HUDEP-2 (cell line): Measurements from ENCODE around the gene IMMT.

Experiments used
- DNase-seq, 76 experiments: peaks; one replicate each; lab custom pipeline; 2025; ENCODE audit not compliant: unreplicated experiment in 76 of 76; lab: John Stamatoyannopoulos, UW

Gene IMMT

DNA sequence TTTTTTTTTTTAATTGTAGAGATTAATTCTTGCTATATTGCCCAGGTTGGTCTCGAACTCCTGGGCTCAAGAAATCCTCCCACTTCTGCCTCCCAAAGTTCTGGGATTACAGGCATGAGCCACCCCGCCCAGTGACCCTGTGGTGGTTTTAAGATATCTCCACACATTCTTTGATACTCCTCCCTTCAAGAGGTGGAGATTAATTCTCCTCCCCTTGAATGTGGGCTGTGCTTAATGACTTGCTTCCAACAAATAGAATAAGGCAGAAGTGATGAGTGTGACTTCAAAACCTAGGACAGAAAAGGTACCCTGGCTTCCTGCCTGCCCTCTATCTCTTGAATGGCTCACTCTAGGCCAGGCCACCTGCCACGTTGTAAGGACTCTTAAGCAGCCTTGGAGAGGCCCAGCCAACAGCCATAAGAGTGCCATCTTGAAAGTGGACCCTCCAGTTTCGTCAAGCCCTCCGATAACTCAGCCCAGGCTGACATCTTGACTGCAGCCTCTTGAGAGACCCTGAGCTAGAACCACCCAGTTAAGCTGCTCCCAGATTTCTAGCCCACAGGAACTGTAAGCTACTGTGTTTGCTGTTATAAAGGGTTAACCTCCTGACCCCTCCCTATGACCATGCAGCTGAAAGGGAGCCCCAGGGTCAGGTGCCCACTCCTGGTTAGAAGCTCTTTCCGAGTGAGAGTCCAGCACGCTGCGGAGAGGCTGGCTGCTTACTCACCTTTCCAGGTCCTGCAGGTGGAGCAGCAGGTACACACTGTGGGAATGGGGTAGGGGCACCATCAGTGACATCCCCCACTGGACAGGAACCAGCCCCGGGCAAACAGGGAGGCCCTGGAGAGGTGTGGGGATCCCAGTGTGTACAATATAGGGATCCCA, 31.6 kb upstream of the IMMT start:
- peak in 14 of 76 experiments; percentile 3 to 25 (median 10) for DNase-seq

DNA sequence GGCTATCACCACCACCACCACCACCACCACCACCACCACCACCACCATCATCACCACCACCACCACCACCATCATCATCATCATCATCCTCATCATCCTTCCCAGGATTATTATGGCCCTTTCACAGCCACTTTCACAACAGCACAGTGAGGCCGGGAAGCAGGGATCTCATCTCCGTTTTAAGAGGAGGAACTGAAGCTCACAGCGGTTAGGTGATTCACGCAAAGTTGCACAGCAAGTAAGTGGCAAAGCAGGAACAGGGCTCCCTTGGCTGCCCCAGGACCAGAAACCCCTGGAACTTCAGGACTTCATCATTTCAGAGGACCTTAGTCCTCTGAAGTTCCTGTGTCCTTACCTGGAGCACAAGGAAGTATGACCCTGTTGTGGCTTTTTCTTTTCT, 30.8 kb upstream of the IMMT start:
- DNase-seq, result no peak

DNA sequence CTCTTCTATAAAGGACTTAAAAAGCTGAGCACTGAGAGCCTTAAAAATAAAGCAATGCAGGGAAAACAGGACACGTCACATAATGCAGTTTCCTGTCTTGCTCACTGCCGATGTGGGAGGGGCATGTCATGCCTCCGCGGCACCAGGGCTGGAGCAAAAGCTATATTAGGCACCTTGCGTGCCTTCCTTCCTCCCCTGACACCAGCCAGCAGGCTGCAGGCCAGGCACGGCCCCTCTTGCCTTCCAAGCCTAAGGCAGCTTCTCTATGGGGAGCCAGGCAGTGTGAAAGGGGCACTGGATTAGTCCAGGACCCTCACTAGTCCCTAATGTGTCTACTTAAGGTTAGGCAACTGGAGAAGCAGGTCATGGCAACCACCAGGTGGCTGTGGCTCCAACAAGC, 30.3 kb upstream of the IMMT start:
- DNase-seq, result no peak

DNA sequence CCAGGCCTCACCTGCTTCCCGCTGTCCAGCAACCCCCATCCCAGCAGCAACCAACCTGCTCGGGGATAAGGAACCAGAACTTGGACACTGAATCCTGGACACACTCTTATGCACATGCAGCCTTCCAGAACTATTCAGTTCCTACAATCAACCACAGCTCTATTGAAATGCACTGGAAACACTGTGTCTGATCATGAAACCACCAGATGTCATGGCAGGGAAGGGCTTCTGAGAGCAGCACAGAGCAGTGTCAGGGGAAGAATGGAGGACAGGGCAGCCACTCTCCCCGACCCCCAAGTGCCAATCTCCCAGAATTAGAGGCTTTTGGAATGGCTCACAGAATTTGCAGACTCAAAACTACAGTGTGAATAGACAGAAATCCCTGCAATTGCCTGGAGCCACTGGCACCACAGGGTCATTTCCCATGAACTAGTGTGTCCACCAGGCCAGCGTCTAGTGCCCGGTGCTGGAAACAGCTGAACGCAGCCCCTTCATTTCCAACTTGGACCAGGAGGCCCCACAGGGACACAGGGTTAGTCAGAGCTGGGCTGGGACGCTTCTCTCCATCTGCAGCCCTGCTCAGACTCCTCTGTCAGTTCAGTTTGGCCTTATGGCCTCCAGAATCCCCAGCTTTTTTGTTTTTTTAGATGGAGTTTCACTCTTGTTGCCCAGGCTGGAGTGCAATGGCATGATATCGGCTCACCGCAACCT, 29.5 kb upstream of the IMMT start:
- DNase-seq, result no peak

DNA sequence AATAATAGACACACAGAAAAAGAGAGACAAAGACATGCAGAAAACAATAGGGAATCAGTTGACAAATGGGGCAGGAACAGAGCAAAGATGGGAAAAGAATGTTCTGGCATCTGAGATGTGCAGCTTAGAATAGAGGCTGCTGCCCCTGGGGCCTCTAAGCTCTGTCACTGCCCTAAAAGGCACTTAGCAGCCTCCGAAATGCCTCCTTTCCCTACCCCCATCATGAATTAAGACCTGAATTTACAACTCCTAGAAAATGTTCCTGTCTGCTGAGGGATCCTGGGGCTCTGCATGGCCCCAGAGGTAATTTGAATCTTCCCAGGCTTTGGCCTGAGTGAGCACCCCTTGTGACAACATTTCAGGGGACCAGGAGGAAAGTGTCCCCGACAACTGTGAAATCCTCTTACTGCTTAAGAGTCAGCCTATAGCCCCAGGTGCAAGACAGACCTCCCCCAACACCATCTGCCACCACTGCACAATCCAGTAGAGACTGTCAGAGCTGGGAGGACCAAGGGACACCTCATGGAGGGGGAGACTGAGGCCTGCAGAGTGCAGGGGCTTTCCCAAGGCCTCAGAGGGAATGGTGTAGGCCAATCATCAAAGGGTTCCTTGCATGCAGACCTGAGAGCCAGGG, 28.8 kb upstream of the IMMT start:
- DNase-seq, result no peak

DNA sequence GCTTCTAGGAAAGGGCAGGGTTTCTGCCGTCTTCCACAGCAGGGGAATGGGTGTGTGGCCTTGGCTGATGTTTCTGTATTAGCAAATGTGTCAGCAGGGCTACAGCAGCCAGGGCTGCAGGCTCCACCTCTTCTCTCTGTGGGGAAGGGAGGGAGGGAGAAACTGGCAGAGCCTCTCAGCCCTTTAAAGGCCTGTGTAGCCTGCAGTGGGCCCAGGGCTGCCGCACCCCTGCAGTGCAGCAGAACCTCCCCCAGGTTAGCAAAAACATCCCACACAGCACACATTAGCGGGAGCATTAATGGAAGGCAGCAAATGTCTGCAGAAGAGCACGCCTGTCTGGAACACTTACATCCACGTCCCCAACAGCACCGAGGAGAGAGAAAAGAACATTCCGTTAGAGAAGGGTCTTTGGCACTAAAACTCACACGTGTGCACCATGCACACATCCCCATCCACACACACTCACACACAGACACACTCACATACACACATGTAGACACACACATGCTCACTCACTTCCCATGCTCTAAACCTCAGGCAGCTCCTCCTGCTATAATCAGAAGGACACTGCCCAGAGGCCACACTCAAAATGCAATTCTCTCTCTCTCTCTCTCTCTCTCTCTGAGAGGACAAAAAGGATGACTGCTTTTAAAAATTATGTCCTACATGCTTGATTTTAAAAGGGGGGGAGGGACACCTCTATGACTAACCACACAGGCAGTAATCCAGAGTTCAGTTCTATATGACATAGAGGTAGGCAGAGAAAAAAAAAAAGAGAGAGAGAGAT, 28.1 kb upstream of the IMMT start:
- peak in 48 of 76 experiments; percentile 8 to 63 (median 28) for DNase-seq

DNA sequence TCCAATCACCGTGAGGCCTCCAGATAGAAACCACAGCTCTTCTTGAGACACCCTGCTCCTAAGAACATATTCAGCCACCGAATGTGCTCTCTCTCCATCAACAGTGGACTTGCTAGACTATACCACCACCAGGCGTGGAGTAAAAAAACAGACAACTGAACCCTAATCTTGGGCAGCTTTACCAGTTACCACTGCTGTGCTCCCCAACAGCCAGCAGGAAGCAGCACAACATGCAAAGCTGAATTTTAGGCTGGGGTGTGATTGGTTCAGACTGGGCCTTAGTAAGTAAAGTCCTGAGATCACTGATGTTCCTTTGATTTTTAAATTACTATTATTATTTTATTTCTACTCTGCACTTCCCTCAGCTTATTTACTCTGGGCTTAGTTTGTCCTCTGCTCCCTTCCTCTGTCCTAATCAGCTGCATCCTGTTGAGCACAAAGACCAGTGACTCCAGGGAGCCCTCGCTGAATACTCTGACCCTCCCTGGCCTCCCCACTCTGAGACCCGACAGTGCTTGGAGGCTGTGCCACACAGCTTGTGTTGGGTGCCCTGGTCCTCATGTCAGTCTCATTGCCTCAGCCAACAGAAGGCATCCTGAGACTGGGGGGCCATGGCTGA, 25.9 kb upstream of the IMMT start:
- peak in 59 of 76 experiments; percentile 10 to 71 (median 35) for DNase-seq

DNA sequence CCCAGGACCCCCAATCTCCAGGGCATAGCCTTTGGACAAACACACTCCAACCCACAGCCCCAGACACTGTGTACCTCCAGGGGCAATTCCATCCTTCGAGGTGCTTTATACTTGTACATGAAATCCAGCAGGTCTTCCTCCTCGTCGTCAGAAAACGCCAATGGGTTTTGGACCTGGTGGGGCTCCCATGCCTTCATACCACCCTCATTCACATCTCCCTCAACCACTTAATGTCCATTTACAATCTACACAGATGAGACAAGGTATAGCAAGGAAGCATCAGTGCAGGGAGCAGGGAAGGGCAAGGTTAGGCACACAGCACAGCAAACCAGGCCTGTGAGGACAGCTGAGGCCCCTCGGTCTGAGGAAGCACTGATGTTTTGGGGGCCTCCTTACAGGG, 24.6 kb upstream of the IMMT start:
- no peak for DNase-seq

DNA sequence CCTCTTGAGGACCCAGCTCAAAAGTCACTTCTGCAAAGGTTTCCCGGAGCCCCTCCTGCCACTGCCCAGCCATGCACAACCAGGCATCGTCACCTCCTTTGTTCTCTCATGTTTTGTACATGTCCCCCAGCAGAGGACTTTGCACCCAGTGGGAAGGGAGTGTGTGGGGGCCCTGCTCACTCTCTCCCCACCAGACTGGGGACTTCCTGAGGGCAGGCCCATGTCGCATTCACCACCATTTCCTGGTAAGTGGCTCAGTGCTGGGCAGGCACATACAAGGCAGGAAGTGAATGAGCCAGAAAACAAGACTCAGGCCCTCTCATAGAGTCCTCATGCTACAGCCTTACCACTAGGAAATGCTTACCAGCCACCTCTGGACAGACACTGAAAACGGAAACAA, 22.9 kb upstream of the IMMT start:
- DNase-seq, result no peak

DNA sequence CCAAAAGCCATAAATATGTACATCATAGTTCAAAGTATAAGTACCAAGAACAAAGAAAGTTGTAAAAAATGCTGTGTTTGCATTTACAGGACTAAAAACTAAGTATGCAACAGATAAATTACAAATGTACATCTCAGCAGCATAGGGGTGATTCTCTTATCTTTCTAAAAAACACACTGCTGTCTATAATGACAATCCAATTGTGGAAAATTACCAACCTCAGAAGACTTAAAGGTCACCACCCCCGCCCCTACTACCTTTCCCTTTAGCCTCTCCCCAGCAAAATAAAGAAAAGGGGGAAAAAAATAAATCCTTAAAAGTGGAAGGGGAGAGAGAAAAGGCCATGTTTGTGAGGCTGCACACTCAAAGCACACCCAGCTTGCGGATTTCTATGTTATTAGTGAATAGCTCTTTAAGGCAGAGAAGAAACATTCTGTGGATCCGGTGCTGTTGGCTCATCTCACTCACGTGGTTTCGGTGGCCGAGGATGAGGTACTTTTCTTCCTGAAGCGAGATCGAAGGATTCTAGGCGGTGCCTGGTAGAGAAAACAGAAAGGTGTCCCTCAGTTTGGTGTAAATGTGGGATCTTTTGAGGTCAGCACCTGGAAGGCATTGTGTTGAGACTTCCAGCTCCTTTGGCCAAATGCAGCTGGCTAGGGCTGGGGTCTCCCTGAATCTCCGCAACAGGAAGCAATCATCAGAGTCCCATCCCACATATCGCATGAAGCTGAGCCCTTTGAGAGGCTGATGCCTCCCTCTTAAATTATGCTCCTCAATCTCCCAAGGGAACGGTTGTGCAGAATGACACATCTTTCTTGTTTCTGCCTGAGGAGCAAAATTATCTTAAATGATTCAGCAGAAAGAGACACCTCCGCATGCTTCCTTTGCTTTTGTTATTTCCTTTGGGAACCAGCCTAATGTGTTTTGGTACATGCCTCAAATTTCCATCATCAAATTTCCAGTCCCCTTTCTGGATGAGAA, 21.6 kb upstream of the IMMT start:
- DNase-seq, result peak in 16 of 76 experiments; percentile 7 to 47 (median 18)

DNA sequence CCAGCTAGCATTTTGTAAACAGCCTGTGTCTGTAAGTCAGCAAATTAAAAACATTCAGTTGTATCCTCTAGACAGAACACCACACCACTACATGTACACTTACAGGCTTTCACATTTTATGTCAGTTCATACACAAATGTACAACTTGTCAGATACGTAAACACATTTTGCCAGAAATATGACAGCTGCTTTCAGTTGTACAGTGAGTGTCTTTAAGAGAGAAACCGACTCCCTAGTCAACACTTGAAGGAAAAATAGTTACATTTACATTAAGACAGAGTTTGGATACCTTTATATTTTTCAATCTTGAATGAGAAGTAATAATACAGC, 19.2 kb upstream of the IMMT start:
- no peak for DNase-seq

DNA sequence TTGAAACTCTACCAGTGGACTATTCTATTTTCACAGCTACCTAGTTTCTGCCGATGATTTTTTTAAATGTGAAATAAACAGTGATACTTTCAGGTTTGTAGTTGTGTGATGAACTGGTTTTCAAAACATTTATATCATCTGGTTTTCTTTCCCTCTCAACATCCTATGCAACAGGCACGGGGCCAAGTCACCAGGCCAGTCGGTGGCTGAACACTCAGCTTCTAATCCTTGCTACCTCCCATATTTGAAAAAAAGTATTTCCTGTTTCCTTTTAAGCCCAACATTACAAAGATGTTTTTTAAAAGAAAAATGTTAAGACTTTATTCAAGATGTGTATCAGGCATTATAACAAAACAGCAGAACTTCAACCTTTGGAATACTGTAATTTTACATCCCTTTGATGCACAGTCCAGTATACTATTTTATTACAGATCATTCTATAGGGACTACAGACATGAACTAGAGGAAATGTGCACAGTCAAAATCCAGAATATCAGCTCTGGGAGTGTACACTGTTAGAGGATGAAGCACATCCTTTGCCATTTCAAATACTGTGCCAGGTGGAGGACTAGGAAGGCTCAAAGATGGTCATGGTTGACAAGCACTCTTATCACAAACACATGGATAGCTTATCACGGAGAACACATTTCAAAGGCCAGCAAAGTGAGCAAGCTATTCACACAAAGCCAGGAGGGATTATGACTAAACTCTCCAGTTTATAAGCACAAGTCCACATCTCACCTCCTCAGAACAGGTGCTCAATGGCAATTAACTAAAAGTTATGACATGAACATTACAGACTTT, 18.6 kb upstream of the IMMT start:
- peak in 60 of 76 experiments; percentile 7 to 91 (median 62) for DNase-seq

DNA sequence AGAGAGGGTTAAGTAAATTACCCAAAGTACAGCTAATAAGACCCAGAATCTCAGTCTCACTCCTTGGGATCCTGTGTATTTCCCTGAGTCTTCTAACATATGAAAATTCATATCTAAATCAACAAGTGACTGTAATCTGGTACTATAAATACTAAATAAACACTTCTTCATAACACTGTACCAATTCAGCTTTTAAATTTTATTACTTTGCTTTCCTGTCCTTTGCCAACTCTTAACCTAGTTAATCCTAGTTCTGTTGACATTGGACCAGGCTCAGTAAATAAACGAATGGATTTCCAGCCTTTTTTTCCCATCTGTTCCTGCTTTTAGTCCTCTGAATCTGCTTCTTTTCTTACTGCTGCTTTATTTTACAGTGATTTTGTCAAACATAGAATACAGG, 17.8 kb upstream of the IMMT start:
- DNase-seq, result no peak

DNA sequence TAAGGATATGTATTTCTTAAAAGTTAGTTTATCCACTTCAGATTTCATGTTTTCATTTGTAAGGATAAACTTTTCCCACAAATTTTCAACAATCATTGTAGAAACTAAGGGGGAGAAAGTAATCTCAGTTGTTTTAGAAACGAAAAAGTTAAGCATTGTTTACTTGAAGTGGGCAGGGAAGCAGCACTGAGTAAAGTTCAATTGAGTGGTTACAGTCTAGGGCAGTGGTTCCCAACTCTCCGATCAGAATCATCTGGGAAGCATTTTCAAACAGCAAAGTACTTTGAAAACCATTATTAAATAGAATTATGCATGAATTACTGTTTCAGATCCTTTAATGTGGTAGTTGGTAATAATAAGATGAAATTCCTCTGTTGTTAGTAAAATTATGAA, 16.5 kb upstream of the IMMT start:
- no peak for DNase-seq

DNA sequence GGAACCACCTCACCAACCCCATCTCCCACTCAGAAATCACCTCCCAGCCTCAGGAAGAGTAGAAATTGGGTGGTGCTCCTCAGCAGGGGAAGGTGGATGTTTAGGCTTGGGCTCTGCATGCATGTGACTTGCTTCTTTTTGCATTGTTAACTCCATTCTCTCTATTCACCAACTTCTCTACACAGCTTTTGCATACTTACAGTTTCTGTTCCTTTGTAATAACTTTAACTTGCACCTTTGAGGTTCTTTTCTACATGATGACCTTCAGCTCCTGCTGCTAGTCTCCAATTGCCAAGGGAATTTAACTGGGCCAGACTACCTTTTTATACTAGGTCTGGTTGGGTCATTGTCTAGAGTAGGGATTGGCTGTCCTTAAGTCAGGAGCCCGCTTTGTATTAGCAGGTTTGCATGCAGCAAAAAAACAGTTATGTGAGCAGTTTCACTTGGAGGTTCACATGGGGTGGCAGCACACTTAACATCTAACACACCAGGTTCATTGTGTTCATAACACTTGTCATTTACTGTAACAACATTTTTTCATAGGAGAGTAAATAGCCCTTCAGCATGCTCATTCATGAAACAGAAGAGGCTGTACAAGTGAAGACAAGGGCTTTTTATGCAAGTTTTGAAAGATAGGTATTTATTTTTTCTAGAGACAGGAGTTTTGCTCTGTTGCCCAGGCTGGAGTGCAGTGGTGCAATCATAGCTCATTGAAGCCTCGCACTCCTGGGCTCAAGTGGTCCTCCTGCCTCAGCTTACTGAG, 16.0 kb upstream of the IMMT start:
- no peak for DNase-seq

DNA sequence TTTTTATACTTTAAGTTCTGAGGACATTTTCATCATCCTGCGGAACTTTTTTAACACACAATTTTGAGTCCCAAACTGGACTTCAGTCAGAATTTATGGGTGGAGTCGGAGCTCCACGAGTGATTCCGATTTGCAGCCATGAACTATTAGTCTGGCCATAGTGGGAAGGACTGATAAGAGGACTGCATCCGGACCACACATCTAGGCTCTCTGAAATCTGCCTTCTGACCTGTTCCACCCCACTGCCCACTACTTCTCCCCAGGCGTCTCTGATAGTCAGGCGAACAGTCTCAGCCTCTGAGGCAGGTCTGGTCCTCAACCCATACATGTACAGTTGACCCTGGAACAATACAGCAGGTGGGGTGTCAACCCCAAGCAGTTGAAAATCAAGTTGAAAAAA, 9.2 kb upstream of the IMMT start:
- no peak for DNase-seq

DNA sequence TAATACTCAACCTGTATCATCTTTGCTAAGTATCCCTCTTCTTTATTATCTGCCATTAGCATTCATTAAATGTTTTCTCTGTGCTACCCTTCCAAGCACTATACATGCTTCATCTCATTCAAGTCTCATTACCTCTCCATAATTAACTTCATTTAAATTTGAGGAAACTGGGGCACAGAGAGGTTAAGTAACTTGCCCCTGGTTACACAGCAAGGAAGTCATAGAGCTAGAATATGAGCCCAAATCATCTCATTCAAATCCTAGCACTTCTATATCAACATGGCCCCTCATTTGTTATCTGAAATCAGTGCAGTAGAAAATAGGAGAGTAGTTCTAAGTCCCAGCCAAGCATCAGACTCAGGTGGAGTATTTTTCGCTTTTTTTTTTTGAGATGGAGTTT, 8.4 kb upstream of the IMMT start:
- no peak for DNase-seq

DNA sequence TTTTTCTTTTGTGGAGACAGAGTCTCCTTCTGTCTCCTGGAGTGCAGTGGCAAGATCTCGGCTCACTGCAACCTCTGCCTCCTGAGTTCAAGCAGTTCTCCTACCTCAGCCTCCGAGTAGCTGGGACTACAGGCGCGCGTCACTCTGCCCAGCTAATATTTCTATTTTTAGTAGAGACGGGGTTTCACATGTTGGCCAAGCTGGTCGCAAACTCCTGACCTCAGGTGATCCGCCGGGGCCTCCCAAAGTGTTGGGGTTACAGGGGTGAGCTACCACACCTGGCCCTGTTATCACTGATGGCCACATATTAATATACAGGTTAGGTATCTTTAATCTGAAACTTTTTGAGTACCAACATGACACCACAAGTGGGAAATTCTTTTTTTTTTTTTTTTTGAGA, 7.4 kb upstream of the IMMT start:
- DNase-seq, result no peak
